Neural crest cell (in vitro differentiated cells): Measurements from ENCODE around the gene SHROOM2. TPM values are rescaled to one million over a fixed set of nuclear protein-coding genes. Genes with fewer than 3 reads are reported as not detected.

Experiments
- DNase-seq: peaks from one replicate; pipeline ENCODE4 v3.0.0; 2021; ENCODE audit warnings: low read depth, mixed read lengths, low spot score
- H3K27ac Mint-ChIP-seq: one replicate; pipeline ENCODE4 v1.8.0; 2021; ENCODE audit warnings: mild to moderate bottlenecking, mixed read lengths; ENCODE audit not compliant: unreplicated experiment
- H3K27me3 Mint-ChIP-seq: 2 replicates; pipeline ENCODE4 v1.8.0; 2021; ENCODE audit warnings: low read depth, mild to moderate bottlenecking, mixed read lengths
- H3K36me3 Mint-ChIP-seq: 2 replicates; pipeline ENCODE4 v1.8.0; 2021; ENCODE audit warnings: low read depth, mild to moderate bottlenecking, mixed read lengths
- H3K4me1 Mint-ChIP-seq: 2 replicates; pipeline ENCODE4 v1.8.0; 2021; ENCODE audit warnings: mixed read lengths
- H3K4me3 Mint-ChIP-seq: one replicate; pipeline ENCODE4 v1.8.0; 2021; ENCODE audit warnings: mild to moderate bottlenecking, mixed read lengths
- H3K9me3 Mint-ChIP-seq: 2 replicates; pipeline ENCODE4 v1.8.0; 2021; ENCODE audit warnings: mixed read lengths
- total RNA-seq: library from RNA; stranded (reverse); gene quantifications from 2 replicates; pipeline ENCODE4 v1.2.1, GENCODE V29; 2021
- TF ChIP-seq, protein P1 (sequence below): fragments of 200-600 bp; sonication (generic); conservative IDR thresholded peaks from 2 replicates; pipeline ENCODE4 v1.5.0; 2021; ENCODE audit warnings: antibody characterized with exemption, mild to moderate bottlenecking

SHROOM2 gene
- total RNA-seq, 1 donor from 2014 or later = 11.1 TPM

GRCh38 chrX:9848718-9849479, 62.7 kb downstream of the SHROOM2 start:
- Mint-ChIP-seq H3K4me1 (peaks cover 5% of the 10 kb centered on the region), H3K27me3 (no peaks in the 10 kb centered on the region), H3K27ac (no peak overlapping the region), H3K36me3 (no peaks in the 10 kb centered on the region), H3K4me3 (no peak overlapping the region), H3K9me3 (peaks cover 2% of the 10 kb centered on the region)
- DNase-seq = no peak
- TF ChIP-seq, protein P1, sequence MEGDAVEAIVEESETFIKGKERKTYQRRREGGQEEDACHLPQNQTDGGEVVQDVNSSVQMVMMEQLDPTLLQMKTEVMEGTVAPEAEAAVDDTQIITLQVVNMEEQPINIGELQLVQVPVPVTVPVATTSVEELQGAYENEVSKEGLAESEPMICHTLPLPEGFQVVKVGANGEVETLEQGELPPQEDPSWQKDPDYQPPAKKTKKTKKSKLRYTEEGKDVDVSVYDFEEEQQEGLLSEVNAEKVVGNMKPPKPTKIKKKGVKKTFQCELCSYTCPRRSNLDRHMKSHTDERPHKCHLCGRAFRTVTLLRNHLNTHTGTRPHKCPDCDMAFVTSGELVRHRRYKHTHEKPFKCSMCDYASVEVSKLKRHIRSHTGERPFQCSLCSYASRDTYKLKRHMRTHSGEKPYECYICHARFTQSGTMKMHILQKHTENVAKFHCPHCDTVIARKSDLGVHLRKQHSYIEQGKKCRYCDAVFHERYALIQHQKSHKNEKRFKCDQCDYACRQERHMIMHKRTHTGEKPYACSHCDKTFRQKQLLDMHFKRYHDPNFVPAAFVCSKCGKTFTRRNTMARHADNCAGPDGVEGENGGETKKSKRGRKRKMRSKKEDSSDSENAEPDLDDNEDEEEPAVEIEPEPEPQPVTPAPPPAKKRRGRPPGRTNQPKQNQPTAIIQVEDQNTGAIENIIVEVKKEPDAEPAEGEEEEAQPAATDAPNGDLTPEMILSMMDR = no peak

- no peak for DNase-seq
- no peaks in the 10 kb centered on the region for H3K27me3 Mint-ChIP-seq
- H3K4me3 Mint-ChIP-seq = no peak overlapping the region
- peaks cover 17% of the 10 kb centered on the region for H3K4me1 Mint-ChIP-seq
- TF ChIP-seq, protein P1 = no peak
- H3K27ac Mint-ChIP-seq = no peak overlapping the region
- H3K36me3 Mint-ChIP-seq = no peaks in the 10 kb centered on the region
- H3K9me3 Mint-ChIP-seq = peaks cover 3% of the 10 kb centered on the region
Measured at GRCh38 chrX:9851890-9852289, 65.7 kb downstream of the SHROOM2 start.

DNA sequence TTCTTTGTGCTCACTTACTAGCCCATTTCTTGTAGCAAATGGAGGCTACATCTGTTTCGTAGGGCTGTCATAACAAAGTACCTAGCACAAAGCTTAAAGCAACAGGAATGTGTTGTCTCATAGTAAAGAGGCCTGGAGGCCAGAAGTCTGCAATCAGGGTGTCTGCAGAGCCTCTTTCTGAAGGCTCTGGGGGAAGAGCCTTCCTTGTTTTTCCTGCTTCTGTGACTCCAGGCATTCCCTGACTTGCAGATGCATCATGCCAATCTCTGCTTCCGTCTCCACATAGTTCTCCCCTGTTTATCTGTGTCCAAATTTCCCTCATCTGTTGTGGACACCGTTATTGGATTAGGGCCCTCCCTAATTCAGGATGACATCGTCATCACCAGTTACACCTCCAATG, 67.1 kb downstream of the SHROOM2 start:
- no peak for DNase-seq
- Mint-ChIP-seq H3K9me3 (peaks cover 5% of the 10 kb centered on the region), H3K4me3 (no peak overlapping the region), H3K27me3 (no peaks in the 10 kb centered on the region), H3K4me1 (peaks cover 26% of the 10 kb centered on the region), H3K36me3 (no peaks in the 10 kb centered on the region), H3K27ac (no peak overlapping the region)
- TF ChIP-seq, protein P1 = no peak

DNA sequence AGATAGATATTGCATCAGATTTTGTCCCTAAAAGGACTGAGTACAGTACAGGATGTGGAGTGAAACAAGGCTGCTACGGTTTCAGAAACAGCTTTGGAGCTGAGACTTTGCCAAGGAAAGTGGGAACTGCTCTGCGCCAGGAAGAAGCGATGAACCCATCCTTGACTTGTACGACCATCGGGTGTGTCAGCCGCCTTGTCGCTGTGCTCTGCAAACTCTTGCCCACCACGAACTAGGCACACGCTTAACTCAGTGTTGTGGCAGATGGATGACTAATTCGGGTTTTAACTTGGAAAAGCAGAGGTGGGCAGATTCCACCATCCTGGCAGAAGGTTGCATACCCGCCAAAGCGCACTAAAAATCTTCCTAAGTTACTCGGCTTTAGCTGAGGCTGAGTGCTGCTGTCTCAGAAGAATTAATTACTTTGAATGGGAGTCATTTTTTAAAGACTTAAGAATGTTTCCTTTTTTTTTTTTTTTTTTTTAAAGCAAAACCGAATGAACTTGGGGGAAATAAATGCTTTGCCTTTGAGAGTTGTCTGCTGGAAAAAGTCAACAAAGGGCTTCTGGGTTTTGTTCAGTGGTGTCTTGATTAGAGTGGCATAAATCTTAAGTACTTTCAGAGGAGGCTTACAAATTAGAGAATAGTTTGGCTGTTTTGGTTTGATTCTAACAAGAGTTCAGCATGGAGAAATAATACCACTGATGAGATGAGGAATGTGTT, 69.5 kb downstream of the SHROOM2 start:
- Mint-ChIP-seq H3K9me3 (peaks cover 6% of the 10 kb centered on the region), H3K27me3 (no peaks in the 10 kb centered on the region), H3K27ac (no peak overlapping the region), H3K4me1 (peaks cover 40% of the 10 kb centered on the region), H3K36me3 (peaks cover 3% of the 10 kb centered on the region), H3K4me3 (peak overlapping the region; percentile 4)
- no peak for DNase-seq
- TF ChIP-seq, protein P1 = no peak

GRCh38 chrX:9856588-9856987, 70.4 kb downstream of the SHROOM2 start:
- H3K27ac Mint-ChIP-seq = peak overlapping the region; percentile 93
- H3K9me3 Mint-ChIP-seq = peaks cover 6% of the 10 kb centered on the region
- TF ChIP-seq, protein P1 = no peak
- no peaks in the 10 kb centered on the region for H3K27me3 Mint-ChIP-seq
- DNase-seq = no peak
- H3K36me3 Mint-ChIP-seq = peaks cover 3% of the 10 kb centered on the region
- peaks cover 40% of the 10 kb centered on the region for H3K4me1 Mint-ChIP-seq
- H3K4me3 Mint-ChIP-seq = no peak overlapping the region
